Stimulated activated naive CD8-positive, alpha-beta T cell treated with anti-CD3 and anti-CD28 coated beads, Interleukin-15, Interleukin-2, amounts not matched to agents 100 U/mL and 50 U/mL, for 24 hours (primary cell): Measurements from ENCODE around the gene DNM3.

Experiments
- ATAC-seq: fragments of 150-1000 bp; cut with Tn5 transposase; one replicate; pipeline ENCODE4 v1.10.0; 2021
- DNase-seq: peaks from one replicate; pipeline ENCODE4 v3.0.0; 2021

The DNM3 gene

DNA sequence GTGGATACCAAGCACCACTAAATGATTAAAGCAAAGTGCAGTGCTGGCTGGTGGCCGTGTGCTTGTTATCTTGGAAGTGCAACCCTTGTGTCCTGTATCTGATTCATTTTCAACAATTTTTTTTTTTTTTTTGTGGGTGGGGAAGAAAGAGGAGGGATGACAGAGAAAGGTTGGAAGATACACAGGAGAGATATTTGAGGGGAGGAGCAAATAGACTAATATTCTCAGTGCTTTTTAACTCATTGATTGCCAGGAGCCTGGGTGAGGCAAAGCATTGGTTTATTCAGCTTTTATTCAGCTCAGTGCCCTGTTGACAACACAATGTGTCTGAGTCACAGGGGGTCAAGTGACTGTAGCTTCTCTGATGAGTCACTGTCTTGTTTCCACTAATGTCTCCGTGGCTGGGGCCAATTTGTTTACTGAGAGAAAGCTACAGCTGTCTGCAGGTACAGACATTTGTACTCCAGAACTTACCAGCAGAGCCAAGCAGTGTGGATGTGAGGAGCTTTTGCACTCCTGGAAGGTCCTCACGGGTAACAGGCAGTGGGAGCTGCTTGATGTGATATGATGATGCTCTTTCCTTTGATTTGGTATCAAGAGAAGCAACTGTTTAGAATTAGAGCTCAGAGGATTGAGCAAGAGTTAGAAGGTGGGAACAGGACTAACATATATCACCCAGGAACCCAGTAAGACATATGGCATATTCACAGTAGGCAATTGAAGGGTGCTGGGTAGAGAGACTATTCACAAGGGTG, 23.6 kb upstream of the DNM3 start:
- peak; percentile 96 for ATAC-seq
- peak; percentile 34 for DNase-seq

DNA sequence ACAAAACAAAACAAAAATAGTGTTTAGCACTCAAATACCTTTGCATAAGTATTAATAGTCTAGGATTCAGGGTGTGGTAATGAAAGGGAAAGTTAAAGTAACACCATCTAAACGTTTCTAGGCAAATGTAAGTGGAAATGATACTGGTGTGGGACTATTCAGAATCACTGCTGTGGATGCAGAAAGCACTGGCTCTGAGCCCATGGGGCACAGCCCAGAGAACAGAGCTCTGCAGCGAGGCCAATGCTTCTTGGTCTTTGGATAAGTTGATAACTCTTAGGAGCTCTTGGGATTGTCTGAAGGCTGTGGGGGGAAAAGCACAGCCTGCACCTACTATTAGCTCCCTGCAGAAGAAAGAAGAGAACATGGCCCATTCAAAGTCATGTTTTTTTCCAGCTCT, 21.4 kb upstream of the DNM3 start:
- ATAC-seq = no peak
- no peak for DNase-seq

DNA sequence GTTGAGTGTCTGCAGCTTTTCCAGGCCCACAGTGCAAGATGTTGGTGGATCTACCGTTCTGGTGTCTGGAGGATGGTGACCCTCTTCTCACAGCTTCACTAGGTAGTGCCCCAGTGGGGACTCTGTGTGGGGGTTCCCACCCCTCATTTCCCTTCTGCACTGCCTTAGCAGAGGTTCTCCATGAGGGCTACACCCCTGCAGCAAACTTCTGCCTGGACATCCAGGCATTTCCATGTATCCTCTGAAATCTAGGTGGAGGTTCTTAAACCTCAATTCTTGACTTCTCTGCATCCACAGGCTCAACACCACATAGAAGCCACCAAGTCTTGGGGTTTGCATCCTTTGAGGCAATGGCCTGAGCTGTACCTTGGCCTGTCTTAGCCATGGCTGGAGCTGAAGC, 14.3 kb upstream of the DNM3 start:
- ATAC-seq = no peak

DNA sequence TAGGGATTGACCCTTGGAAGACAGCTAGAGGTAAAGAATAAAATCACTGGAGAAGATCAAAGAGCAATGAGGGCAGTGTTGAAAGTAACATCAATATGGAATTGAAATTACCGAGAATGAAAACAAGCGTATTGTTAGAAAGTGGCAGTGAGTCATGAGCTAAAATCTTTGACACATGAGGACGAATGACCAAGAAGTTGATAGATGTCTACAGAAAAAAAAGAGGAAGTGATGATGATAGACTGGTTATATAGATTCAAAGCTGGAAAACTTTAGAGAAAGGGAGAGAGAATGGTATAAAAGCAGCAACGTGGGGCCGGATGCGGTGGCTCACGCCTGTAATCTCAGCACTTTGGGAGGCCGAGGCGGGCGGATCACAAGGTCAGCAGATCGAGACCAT, 12.5 kb upstream of the DNM3 start:
- ATAC-seq (no peak), DNase-seq (no peak)

More for the DNA sequence above, 14.3 kb upstream of the DNM3 start:
- no peak for DNase-seq

DNA sequence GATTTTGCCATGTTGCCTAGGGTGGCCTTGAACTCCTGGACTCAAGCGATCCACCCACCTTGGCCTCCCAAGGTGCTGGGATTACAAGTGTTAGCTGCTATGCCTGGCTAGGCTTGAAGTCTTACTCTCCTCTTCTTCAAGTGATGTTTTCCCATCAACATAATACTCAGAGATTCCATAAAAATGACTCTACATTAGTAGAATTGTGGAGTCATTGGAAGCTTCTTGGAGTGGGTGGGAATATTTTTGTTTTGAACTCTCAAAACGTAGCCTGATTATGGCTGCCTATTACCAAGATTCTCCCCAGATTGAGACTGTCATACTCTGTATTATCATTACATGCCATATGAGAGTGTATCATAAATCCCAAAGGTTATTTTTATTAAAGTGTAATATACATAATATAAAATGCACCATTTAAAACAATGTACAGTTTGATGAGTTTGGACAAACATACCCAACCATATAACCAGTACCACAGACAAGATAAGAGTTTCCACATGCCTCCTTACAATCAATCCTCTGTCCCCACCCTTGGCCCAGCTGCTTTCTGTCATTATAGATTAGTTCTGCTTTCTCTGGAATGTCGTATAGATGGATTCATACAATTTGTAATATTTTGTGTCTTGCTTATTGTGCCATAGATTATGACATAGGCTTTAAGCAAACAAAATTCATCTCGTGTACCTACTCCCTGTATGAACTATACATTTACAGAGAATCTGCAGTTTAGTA, 8.0 kb upstream of the DNM3 start:
- no peak for DNase-seq

DNA sequence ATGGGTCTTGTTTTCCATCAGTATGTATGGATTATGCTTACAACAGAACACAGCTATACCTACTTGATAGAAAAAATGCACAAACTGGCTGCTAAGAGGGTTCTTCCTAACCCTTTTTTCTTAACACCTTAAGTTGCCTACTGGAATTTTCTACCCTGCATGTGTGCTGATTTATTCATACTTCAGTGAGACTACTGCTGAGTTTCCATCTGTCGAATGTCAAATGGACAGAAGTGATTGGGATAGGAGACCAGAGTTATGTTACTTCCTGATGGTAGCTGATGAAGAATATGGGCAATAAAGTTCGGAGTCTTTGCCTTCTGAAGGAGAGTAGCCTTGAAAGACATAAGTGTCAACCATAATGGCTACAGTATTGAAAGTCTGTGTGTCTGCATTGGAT, 6.5 kb upstream of the DNM3 start:
- ATAC-seq (no peak), DNase-seq (no peak)

More for the DNA sequence above, 8.0 kb upstream of the DNM3 start:
- no peak for ATAC-seq

DNA sequence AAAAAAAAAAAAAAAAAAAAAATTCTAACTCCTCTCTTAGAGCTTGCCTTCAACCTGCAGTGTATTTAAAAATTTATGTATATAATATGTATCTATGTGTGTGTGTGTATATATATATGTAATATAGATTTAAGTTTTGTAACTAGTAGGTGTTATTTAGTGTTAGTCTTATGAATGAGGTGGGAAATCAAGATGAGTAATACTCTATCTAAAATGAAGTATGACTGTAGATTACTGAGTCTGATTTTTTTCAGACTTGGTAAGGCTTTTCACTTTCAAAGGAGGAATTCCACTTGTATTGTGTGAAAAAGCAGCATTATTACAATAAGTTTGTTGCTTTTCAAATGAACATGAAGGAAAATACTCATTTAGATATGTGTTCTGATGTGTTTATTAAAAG, 5.4 kb upstream of the DNM3 start:
- no peak for ATAC-seq

DNA sequence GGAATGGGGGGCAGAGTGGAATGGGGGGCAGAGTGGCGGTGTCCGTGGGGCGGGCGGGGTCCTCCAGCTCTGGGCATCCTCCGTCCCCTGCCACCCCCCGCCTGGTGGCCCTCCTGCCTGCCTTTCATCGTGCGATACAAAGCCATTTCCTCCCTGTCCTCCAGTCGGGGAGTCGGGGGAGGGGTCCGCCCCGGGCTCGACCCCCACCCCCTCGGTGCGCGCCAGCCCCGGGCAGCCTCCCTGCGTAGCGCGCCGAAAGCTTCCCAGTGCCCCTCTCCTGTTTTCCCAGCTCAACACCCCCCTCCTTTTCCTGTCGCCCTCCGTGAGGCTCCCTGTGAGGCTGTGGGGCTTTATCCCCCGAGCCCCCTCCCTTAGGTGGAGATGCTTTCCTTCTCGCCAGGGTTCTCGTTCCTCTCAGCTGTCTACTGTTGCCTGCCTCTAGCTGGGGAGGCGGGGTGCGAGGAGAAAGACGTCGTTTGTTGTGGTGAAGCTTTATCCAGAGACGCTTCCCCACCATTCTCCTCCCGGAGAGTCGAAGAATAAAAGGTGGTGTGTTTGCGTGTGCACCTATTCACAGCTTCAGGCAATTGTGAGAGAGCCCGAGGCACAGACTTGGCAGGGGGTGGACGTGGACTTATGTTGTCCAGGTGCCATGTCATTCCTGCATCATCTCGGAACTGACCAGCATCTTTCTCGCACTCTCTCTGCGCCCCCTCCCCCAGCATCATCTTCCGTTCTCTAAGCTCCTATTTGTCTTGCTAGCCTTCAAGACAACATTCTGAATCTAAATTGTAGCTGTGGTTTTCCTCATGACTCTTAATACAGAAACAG, 848 bp downstream of the DNM3 start:
- ATAC-seq = no peak
- DNase-seq = peak; percentile 10

More for the DNA sequence above, 5.4 kb upstream of the DNM3 start:
- no peak for DNase-seq

DNA sequence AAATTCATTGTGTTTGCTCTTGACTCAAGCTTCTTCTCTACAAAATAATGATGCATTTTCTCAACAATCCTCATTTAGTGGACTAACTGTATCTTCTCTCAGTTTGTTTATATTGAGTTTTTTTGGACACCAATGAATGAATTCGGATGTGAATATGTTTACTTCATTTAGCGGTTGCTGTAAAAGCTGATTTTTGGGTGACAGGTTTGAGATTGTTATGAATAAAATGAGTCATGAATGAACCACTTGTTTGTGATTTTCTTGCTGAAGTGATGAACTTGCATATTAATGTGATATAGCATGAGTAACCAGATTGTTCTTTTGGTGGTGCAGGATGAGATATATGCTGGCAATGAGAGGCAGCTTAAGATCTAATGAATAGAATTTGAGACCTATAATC, 3.1 kb downstream of the DNM3 start:
- no peak for ATAC-seq
- no peak for DNase-seq

DNA sequence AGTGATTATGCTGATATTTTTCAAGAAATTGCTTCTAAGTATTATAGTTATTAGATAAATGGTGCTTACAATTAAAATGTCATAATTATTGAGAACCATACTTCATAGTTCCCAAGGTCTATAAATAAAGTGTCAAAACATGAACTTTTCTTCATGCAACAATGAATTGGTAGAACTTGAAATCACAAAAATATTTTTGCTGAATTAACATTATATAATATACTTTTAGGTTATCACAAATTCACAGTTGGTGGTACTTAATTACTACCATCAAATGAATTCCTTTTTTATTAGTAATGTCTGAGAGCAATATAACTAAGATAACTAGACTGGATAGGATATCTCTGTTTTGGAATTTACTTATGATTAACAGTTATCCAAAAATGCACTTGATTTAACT, 4.7 kb downstream of the DNM3 start:
- no peak for DNase-seq
- no peak for ATAC-seq

DNA sequence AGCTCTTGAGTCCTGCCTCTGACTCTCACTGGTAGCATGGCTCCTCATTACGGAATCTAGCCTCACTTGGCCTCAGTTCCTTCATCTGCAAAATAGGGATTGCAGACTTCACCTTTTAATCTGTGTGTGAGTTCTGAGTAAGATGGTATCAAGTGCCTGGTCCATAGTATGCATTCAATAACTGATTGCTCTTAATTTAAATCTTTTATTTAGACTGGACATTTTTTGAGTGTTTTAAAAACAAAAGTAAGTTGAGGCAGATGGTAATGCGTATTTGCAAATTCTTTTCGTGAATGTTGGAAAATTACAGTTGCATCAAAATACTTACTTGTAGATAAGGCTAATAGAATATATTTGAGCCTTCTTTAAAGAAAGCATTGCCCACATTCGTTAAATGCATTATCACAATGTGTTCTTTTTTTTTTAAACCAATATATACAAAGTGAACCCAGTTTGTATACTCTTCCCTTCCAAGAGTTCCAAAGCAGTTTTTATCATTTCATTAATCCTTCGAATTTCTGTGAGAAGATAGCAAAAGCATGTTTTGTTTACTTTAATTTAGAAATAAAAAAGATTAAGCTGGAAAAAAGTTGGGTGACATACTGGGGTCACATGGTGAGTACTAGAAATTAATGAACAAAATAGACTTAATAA, 8.1 kb downstream of the DNM3 start:
- ATAC-seq (no peak), DNase-seq (no peak)

DNA sequence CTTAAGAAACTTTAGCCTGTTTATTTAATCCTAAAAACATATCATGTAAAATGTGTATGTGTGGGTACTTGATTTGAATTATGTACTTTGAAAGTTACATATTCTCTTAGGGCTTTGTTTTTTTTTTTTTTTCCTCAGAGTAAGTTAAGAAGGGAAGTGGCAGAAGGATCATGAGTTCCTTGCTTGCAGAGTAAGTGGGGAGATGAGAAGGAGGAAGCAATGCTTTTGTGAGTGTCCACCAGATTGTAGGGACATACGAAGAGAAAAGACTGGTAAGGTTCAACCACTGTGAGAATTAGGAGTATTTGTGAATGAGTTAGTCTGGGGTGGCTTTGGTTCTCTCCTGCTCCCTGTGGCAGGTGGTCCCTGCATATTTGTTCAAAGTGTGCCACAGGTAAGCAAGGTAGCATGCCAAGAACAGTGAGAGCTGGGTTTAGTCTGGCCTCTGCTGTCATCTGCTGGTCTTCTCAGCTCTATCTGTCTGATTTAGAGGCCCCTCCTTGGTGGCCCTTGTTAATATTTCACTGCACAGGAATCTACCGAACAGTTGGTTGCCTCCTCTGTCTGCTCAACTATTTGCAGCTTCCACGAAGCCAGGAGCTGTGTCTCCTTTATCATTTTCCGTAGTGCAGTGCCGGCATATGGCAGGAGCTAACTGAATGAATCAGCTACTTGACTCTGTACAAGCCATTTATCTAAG, 9.5 kb downstream of the DNM3 start:
- ATAC-seq = no peak
- no peak for DNase-seq

DNA sequence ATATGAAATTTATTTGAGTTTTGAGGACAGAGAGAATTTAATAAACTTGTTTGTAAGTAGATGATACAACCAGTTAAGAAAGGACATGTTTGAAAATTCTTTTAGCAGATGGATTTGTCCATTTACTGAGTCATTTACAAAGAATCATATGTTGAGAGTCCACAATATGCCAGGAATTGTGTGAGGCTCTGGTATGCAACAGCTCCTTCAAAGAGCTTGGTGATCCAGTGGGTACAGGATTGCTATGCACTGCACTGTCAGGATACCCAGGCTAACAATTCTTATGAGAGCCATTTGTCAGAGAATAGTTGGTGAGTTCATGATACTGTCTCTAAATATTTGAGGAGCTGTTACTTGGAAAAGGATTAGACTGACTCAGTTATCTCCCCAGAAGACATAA, 11.0 kb downstream of the DNM3 start:
- DNase-seq (no peak), ATAC-seq (no peak)

DNA sequence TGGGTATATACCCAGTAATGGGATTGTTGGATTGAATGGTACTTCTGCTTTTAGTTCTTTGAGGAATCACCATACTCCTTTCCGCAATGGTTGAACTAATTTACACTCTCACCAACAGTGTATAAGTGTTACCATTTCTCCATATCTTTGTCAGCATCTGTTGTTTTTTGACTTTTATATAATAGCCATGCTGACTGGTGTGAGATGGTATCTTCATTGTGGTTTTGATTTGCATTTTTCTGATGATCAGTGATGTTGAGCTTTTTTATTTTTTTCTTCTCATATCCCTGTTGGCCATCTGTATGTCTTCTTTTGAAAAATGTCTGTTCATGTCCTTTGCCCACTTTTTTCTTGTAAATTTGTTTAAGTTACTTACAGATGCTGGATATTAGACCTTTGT, 14.1 kb downstream of the DNM3 start:
- ATAC-seq (no peak), DNase-seq (no peak)

DNA sequence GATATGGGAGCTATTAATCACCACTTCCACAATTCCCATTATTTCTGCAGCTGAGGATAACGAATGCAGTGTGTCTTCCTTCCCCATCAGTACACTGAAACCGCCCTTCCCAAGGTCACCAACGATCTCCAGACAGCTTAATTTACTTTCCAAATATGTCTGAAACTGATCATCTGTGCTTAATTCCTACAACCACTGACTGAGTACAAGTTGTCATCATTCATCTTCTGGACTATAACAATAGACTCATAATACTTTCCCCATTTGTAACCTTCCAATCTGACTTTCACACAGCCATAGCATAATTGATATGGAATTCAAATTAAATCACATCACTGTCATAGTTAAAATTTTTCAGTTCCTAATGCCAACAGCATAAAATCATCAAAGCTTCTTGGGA, 17.4 kb downstream of the DNM3 start:
- DNase-seq (no peak), ATAC-seq (no peak)

DNA sequence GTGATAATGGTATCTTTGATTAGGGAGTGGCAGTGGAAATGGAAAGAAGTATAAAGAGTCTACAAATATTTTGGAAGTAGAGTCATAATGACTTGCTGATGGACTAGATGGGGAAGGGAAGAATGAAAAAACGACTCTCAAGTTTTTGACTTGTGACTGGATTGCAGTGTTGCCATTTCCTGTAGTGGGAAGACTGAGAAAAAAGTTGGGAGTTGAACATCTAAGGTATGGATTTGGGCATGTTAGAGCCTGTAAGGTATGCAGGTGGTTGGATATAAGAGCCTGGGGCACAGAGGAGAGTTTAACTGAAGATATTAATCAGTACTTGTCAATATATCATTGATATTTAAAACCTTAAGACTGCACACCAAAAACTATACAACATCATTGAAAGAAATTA, 19.4 kb downstream of the DNM3 start:
- no peak for DNase-seq
- ATAC-seq = no peak

DNA sequence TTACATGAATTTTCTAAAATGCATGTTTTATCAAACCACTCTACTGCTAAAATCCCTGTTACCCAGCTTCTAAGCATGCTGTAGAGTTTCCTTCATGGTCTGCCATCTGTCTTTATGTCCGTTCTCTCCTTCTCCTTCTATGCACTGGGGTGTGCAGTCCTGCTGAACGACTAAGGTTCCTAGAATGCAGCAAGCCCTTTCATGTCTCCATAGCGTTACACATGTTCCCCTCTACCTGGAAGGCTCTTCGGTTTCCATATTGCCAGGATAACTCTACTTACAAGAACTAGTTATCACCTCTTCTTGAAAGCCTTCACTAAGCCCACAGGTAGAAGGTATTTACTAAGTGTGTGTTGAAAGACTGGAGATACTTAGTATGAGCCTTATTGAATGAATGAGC, 22.2 kb downstream of the DNM3 start:
- DNase-seq (no peak), ATAC-seq (no peak)

DNA sequence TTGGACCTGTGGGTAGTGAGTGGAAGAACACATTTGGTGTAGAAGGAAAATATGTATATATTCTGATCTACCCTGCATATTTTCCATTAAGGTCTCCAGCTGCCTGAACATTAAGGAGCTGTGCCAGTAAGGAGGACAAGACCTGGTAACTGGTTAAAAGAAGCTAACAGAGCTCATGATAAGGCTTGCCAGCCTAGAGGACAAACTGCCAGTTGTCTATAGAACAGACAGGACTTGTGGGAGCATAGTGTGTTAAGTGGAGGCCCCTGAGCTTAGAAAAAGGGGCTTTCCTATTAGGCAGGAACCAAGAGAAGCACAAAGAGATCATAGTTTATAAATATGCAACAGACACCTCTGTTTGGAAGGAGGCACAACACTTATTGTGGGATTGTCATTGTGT, 23.0 kb downstream of the DNM3 start:
- ATAC-seq = no peak
- no peak for DNase-seq

DNA sequence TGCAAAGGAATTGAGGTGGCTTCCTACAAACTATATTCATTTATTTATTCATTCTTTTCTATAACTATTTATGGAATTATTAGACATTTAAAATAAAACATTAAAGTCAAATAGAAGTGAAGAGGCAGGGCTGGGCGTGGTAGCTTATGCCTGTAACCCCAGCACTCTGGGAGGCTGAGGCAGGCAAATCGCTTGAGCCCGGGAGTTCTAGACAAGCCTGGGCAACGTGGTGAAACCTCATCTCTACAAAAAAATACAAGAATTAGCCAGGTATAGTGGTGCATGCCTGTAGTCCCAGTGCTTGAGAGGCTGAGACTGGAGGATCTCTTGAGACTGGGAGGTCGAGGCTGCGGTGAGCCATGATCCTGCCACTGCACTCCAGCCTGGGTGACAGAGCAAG, 23.8 kb downstream of the DNM3 start:
- no peak for DNase-seq
- ATAC-seq = no peak

DNA sequence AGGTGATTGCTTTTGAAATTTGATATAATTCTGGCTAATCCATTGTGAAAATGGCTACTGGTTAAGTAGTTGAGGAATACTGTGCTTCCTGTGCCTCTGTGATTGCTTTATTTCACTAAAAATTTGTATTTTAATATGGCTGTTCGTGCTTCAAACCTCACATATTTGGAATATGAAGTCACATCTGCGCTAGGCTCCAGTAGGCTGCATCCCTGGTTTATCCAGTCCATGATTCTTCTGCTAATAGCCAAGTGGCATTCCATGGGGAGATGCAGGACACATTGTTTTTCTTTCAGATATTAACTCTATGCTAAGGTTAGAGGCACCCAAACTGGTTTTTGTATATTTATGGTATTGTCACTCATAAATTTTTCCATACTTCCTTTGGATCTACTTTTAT, 25.9 kb downstream of the DNM3 start:
- DNase-seq = no peak
- ATAC-seq = no peak

DNA sequence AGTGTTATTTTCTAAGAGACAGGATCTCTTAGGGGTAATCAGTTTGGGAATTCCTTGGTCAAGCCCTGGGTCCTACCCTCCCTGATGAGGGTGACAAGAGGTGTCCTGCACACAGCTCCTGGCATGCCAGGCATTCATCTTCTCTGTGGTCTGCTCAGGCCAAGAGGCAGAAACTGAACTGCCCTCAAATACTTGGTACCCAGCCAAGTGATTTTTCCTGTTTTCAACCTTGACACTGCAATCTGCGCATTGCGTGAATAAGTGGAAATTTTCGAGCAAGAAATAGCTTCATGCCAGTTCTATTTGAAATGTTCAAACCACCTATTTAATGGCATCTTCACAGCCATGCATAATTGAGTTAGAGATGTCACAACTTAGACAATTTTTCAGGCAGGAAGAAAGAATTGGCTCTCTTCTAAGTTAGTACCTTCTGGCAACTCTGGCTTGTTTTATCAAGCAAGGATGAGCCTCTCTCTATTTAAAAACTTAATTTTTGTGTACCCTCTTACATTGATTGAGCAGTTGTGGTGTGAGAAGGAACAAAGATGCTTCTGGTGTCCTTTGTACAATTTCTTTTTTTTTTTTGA, 27.0 kb downstream of the DNM3 start:
- ATAC-seq (no peak), DNase-seq (no peak)

DNA sequence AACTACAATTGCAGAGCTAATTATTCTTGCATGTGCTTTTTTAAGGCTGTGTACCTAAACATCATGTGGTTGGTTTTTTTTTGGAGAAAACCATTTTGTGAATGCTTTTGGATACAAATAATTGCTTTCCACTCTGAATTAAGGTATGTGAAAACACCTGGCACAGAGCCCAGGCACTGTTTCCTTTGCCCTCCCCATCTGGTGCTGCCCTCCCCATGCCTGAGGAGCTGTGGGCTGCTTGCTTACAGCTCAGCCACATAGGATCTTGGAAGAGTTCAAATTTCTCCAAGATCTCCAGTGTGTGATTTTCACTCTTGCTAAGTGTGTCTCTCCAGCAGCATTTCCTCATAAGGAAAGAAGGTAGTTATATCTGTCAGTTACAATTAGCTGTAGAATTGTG, 27.8 kb downstream of the DNM3 start:
- ATAC-seq = no peak
- DNase-seq = no peak
